Effector memory CD8-positive, alpha-beta T cell (primary cell): ENCODE data around the gene ADD3.

Experiments used
- ATAC-seq: fragments of 150-1000 bp; cut with Tn5 transposase; replicated peaks from 2 replicates; pipeline ENCODE4 v1.10.0; 2021; ENCODE audit warnings: mild to moderate bottlenecking, moderate library complexity
- DNase-seq, 3 experiments: peaks; one replicate each; pipeline ENCODE4 v3.0.0; 2021
- H3K27ac Mint-ChIP-seq, 2 donors: one replicate each; pipeline ENCODE4 v1.8.0; 2022; ENCODE audit warnings: mild to moderate bottlenecking in 2 of 2, mixed read lengths in 2 of 2, moderate library complexity in 2 of 2
- H3K27me3 Mint-ChIP-seq, 2 donors: one replicate each; pipeline ENCODE4 v1.8.0; 2022; ENCODE audit warnings: mixed read lengths in 2 of 2
- H3K36me3 Mint-ChIP-seq: one replicate; pipeline ENCODE4 v1.8.0; 2022; ENCODE audit warnings: mild to moderate bottlenecking, moderate library complexity, mixed read lengths; ENCODE audit not compliant: insufficient read depth
- H3K4me1 Mint-ChIP-seq, 2 donors: one replicate each; pipeline ENCODE4 v1.8.0; 2022; ENCODE audit warnings: low read depth in 2 of 2, mixed read lengths in 2 of 2
- H3K4me3 Mint-ChIP-seq, 2 donors: one replicate each; pipeline ENCODE4 v1.8.0; 2022; ENCODE audit warnings: mild to moderate bottlenecking in 2 of 2, mixed read lengths in 2 of 2, moderate library complexity in 2 of 2
- H3K9me3 Mint-ChIP-seq, 2 donors: one replicate each; pipeline ENCODE4 v1.8.0; 2022; ENCODE audit warnings: mixed read lengths in 2 of 2

ADD3 gene

GRCh38 chr10:110160081-110160480 is 152.3 kb downstream of the ADD3 start:
- peaks cover 57 to 84% of the 10 kb centered on the region in 2 donors for H3K27me3 Mint-ChIP-seq
- H3K4me3 Mint-ChIP-seq: no peak overlapping the region

GRCh38 chr10:110160522-110160921 is 152.7 kb downstream of the ADD3 start:
- peaks cover 58 to 84% of the 10 kb centered on the region in 2 donors for H3K27me3 Mint-ChIP-seq
- ATAC-seq: no peak
- no peak overlapping the region for H3K27ac Mint-ChIP-seq
- H3K4me1 Mint-ChIP-seq: peaks cover 25 to 30% of the 10 kb centered on the region in 2 donors
- no peak for DNase-seq
- H3K4me3 Mint-ChIP-seq: no peak overlapping the region
- H3K36me3 Mint-ChIP-seq: peaks cover 20% of the 10 kb centered on the region
- no peaks in the 10 kb centered on the region for H3K9me3 Mint-ChIP-seq

More at GRCh38 chr10:110160081-110160480, 152.3 kb downstream of the ADD3 start:
- Mint-ChIP-seq H3K36me3 (peaks cover 20% of the 10 kb centered on the region), H3K4me1 (peaks cover 29 to 32% of the 10 kb centered on the region in 2 donors), H3K27ac (no peak overlapping the region), H3K9me3 (no peaks in the 10 kb centered on the region)
- ATAC-seq (no peak), DNase-seq (no peak)

- ATAC-seq (no peak), DNase-seq (no peak)
- H3K27me3 Mint-ChIP-seq: peaks cover 70 to 88% of the 10 kb centered on the region in 2 donors
- peaks cover 3% of the 10 kb centered on the region for H3K36me3 Mint-ChIP-seq
- H3K4me3 Mint-ChIP-seq: no peak overlapping the region
- H3K4me1 Mint-ChIP-seq: peaks cover 10 to 14% of the 10 kb centered on the region in 2 donors
- no peaks in the 10 kb centered on the region for H3K9me3 Mint-ChIP-seq
- H3K27ac Mint-ChIP-seq: no peak overlapping the region
Measured at GRCh38 chr10:110162741-110163145, 155.0 kb downstream of the ADD3 start.

GRCh38 chr10:110163192-110163773 is 155.5 kb downstream of the ADD3 start:
- ATAC-seq: no peak
- Mint-ChIP-seq H3K36me3 (peaks cover 3% of the 10 kb centered on the region), H3K27me3 (peaks cover 75 to 88% of the 10 kb centered on the region in 2 donors), H3K9me3 (no peaks in the 10 kb centered on the region), H3K27ac (no peak overlapping the region), H3K4me3 (no peak overlapping the region), H3K4me1 (peaks cover 12 to 14% of the 10 kb centered on the region in 2 donors)
- DNase-seq: no peak

GRCh38 chr10:110163841-110164240 is 156.1 kb downstream of the ADD3 start:
- no peak for ATAC-seq
- Mint-ChIP-seq H3K27me3 (peaks cover 75 to 88% of the 10 kb centered on the region in 2 donors), H3K9me3 (no peaks in the 10 kb centered on the region), H3K4me3 (no peak overlapping the region), H3K27ac (no peak overlapping the region), H3K4me1 (peaks cover 16 to 20% of the 10 kb centered on the region in 2 donors), H3K36me3 (peaks cover 3% of the 10 kb centered on the region)
- no peak for DNase-seq

- H3K27ac Mint-ChIP-seq: no peak overlapping the region
- H3K36me3 Mint-ChIP-seq: peaks cover 3% of the 10 kb centered on the region
- no peak for DNase-seq
- no peaks in the 10 kb centered on the region for H3K9me3 Mint-ChIP-seq
- peaks cover 75 to 89% of the 10 kb centered on the region in 2 donors for H3K27me3 Mint-ChIP-seq
- no peak for ATAC-seq
- peaks cover 22 to 23% of the 10 kb centered on the region in 2 donors for H3K4me1 Mint-ChIP-seq
- H3K4me3 Mint-ChIP-seq: no peak overlapping the region
Measured at GRCh38 chr10:110165239-110165638, 157.5 kb downstream of the ADD3 start.

GRCh38 chr10:110167149-110167548 is 159.4 kb downstream of the ADD3 start:
- H3K4me1 Mint-ChIP-seq: peaks cover 29% of the 10 kb centered on the region in 2 donors
- H3K27me3 Mint-ChIP-seq: peaks cover 80 to 93% of the 10 kb centered on the region in 2 donors
- DNase-seq: no peak
- ATAC-seq: no peak
- no peak overlapping the region for H3K27ac Mint-ChIP-seq
- no peaks in the 10 kb centered on the region for H3K9me3 Mint-ChIP-seq
- H3K4me3 Mint-ChIP-seq: no peak overlapping the region
- no peaks in the 10 kb centered on the region for H3K36me3 Mint-ChIP-seq

- Mint-ChIP-seq H3K27ac (no peak overlapping the region), H3K4me3 (no peak overlapping the region), H3K4me1 (peaks cover 24 to 29% of the 10 kb centered on the region in 2 donors), H3K9me3 (no peaks in the 10 kb centered on the region), H3K27me3 (peaks cover 81 to 94% of the 10 kb centered on the region in 2 donors), H3K36me3 (peaks cover 3% of the 10 kb centered on the region)
- ATAC-seq: peak; percentile 66
- no peak for DNase-seq
Measured at GRCh38 chr10:110168601-110169481, 161.1 kb downstream of the ADD3 start.

GRCh38 chr10:110169586-110169985 is 161.8 kb downstream of the ADD3 start:
- Mint-ChIP-seq H3K9me3 (no peaks in the 10 kb centered on the region), H3K4me1 (peaks cover 24 to 29% of the 10 kb centered on the region in 2 donors), H3K27me3 (peaks cover 78 to 94% of the 10 kb centered on the region in 2 donors), H3K36me3 (peaks cover 3% of the 10 kb centered on the region), H3K4me3 (no peak overlapping the region), H3K27ac (no peak overlapping the region)
- no peak for DNase-seq
- no peak for ATAC-seq

- peaks cover 24 to 29% of the 10 kb centered on the region in 2 donors for H3K4me1 Mint-ChIP-seq
- H3K9me3 Mint-ChIP-seq: no peaks in the 10 kb centered on the region
- no peak for ATAC-seq
- H3K27me3 Mint-ChIP-seq: peaks cover 81 to 94% of the 10 kb centered on the region in 2 donors
- no peak overlapping the region for H3K27ac Mint-ChIP-seq
- no peak for DNase-seq
- peaks cover 3% of the 10 kb centered on the region for H3K36me3 Mint-ChIP-seq
- no peak overlapping the region for H3K4me3 Mint-ChIP-seq
Measured at GRCh38 chr10:110170142-110170971, 162.6 kb downstream of the ADD3 start.

- no peaks in the 10 kb centered on the region for H3K9me3 Mint-ChIP-seq
- H3K27me3 Mint-ChIP-seq: peaks cover 78 to 94% of the 10 kb centered on the region in 2 donors
Measured at GRCh38 chr10:110171032-110171431, 163.2 kb downstream of the ADD3 start.

GRCh38 chr10:110172155-110172554 is 164.4 kb downstream of the ADD3 start:
- no peaks in the 10 kb centered on the region for H3K9me3 Mint-ChIP-seq
- no peak for DNase-seq
- H3K27ac Mint-ChIP-seq: no peak overlapping the region
- ATAC-seq: no peak
- H3K27me3 Mint-ChIP-seq: peaks cover 79 to 99% of the 10 kb centered on the region in 2 donors
- H3K4me1 Mint-ChIP-seq: peaks cover 22 to 24% of the 10 kb centered on the region in 2 donors
- no peak overlapping the region for H3K4me3 Mint-ChIP-seq
- peaks cover 3% of the 10 kb centered on the region for H3K36me3 Mint-ChIP-seq

More at GRCh38 chr10:110171032-110171431, 163.2 kb downstream of the ADD3 start:
- H3K36me3 Mint-ChIP-seq: peaks cover 3% of the 10 kb centered on the region
- DNase-seq: no peak
- ATAC-seq: peak; percentile 63
- no peak overlapping the region for H3K27ac Mint-ChIP-seq
- H3K4me1 Mint-ChIP-seq: peaks cover 22 to 26% of the 10 kb centered on the region in 2 donors
- H3K4me3 Mint-ChIP-seq: no peak overlapping the region

- no peak overlapping the region for H3K27ac Mint-ChIP-seq
- H3K4me3 Mint-ChIP-seq: no peak overlapping the region
- ATAC-seq (no peak), DNase-seq (no peak)
- no peaks in the 10 kb centered on the region for H3K9me3 Mint-ChIP-seq
- H3K4me1 Mint-ChIP-seq: peaks cover 10 to 12% of the 10 kb centered on the region in 2 donors
- peaks cover 3% of the 10 kb centered on the region for H3K36me3 Mint-ChIP-seq
- peaks cover 76 to 99% of the 10 kb centered on the region in 2 donors for H3K27me3 Mint-ChIP-seq
Measured at GRCh38 chr10:110174201-110174600, 166.4 kb downstream of the ADD3 start.
